GM23338 (cell line): Measurements from ENCODE around the gene RPL12. TPM values are rescaled to one million over a fixed set of nuclear protein-coding genes. Genes with fewer than 3 reads are reported as not detected.

Source experiments
- ATAC-seq: fragments of 200-7000 bp; cut with Tn5 transposase; 3 replicates; pipeline ENCODE4 v1.9.1; 2020
- DNase-seq: peaks from one replicate; pipeline ENCODE4 v3.0.0-alpha.2; 2015; ENCODE audit warnings: low spot score
- H2AFZ ChIP-seq: fragments of 200-600 bp; sonication (generic); 2 replicates; pipeline ENCODE4 v1.8.0; 2016; ENCODE audit warnings: antibody characterized with exemption, mild to moderate bottlenecking, moderate library complexity
- H3F3A ChIP-seq: fragments of 200-600 bp; sonication (generic); replicated peaks from 2 replicates; pipeline ENCODE4 v1.8.0; 2017; ENCODE audit warnings: antibody characterized with exemption, mixed run types, low read depth
- H3K27ac ChIP-seq: fragments of 200-600 bp; sonication (generic); 2 replicates; pipeline ENCODE4 v1.6.1; 2016; ENCODE audit warnings: low read depth
- H3K27me3 ChIP-seq: fragments of 200-600 bp; sonication (generic); 2 replicates; pipeline ENCODE4 v1.8.0; 2016; ENCODE audit warnings: mild to moderate bottlenecking, mixed run types, moderate library complexity; ENCODE audit not compliant: insufficient read depth
- H3K36me3 ChIP-seq: fragments of 200-600 bp; sonication (generic); 2 replicates; pipeline ENCODE4 v1.8.0; 2016; ENCODE audit warnings: mild to moderate bottlenecking; ENCODE audit not compliant: insufficient read depth
- H3K4me1 ChIP-seq: fragments of 200-600 bp; sonication (generic); 2 replicates; pipeline ENCODE4 v1.8.0; 2016; ENCODE audit warnings: mild to moderate bottlenecking, moderate library complexity; ENCODE audit not compliant: insufficient read depth
- H3K4me2 ChIP-seq: fragments of 200-600 bp; sonication (generic); 2 replicates; pipeline ENCODE4 v1.7.1; 2017; ENCODE audit warnings: mixed run types
- H3K4me3 ChIP-seq: fragments of 200-600 bp; sonication (generic); 2 replicates; pipeline ENCODE4 v1.6.1; 2016; ENCODE audit warnings: mixed run types
- H3K79me2 ChIP-seq: fragments of 200-600 bp; sonication (generic); replicated peaks from 2 replicates; pipeline ENCODE4 v1.8.0; 2017; ENCODE audit warnings: mild to moderate bottlenecking; ENCODE audit not compliant: insufficient read depth
- H3K9me2 ChIP-seq: fragments of 200-600 bp; sonication (generic); 2 replicates; pipeline ENCODE4 v1.8.0; 2017; ENCODE audit not compliant: insufficient read depth
- H4K20me1 ChIP-seq: fragments of 200-600 bp; sonication (generic); replicated peaks from 2 replicates; pipeline ENCODE4 v1.8.0; 2017; ENCODE audit warnings: mild to moderate bottlenecking; ENCODE audit not compliant: insufficient read depth
- H3K27ac Mint-ChIP-seq: 2 replicates; pipeline ENCODE4 v1.8.0; 2020; ENCODE audit warnings: inconsistent platforms, mild to moderate bottlenecking, moderate library complexity, mixed read lengths
- H3K27me3 Mint-ChIP-seq: 3 replicates; pipeline ENCODE4 v1.8.0; 2022; ENCODE audit warnings: low read depth, mild to moderate bottlenecking, moderate library complexity, mixed read lengths, inconsistent platforms; ENCODE audit not compliant: insufficient read depth, poor library complexity
- H3K36me3 Mint-ChIP-seq: 3 replicates; pipeline ENCODE4 v1.8.0; 2021; ENCODE audit warnings: low read depth, mild to moderate bottlenecking, inconsistent platforms, moderate library complexity, mixed read lengths
- H3K4me1 Mint-ChIP-seq: 3 replicates; pipeline ENCODE4 v1.8.0; 2020; ENCODE audit warnings: mild to moderate bottlenecking, inconsistent platforms, mixed read lengths
- H3K4me3 Mint-ChIP-seq: 3 replicates; pipeline ENCODE4 v1.8.0; 2021; ENCODE audit warnings: moderate library complexity, mild to moderate bottlenecking, inconsistent platforms, mixed read lengths
- H3K9me3 Mint-ChIP-seq: 3 replicates; pipeline ENCODE4 v1.8.0; 2020; ENCODE audit warnings: moderate library complexity, mild to moderate bottlenecking, inconsistent platforms, mixed read lengths
- CREB1 ChIP-seq: fragments of 250-450 bp; sonication (Bioruptor Pico); IDR thresholded peaks from 2 replicates; pipeline ENCODE4 v1.5.0; 2020; ENCODE audit warnings: low read depth, mild to moderate bottlenecking, moderate library complexity
- JUNB ChIP-seq: IDR thresholded peaks from one replicate; pipeline ENCODE4 v1.6.1; 2016; ENCODE audit warnings: antibody characterized with exemption; ENCODE audit not compliant: unreplicated experiment
- NANOG ChIP-seq: IDR thresholded peaks from 2 replicates; pipeline ENCODE4 v1.6.1; 2016; ENCODE audit warnings: antibody characterized with exemption, borderline replicate concordance
- POLR2AphosphoS5 ChIP-seq: IDR thresholded peaks from 2 replicates; pipeline ENCODE4 v1.6.1; 2016; ENCODE audit warnings: antibody characterized with exemption, low read depth
- ZNF114 ChIP-seq: fragments of 250-450 bp; sonication (Bioruptor Pico); IDR thresholded peaks from 2 replicates; pipeline ENCODE4 v1.5.0; 2020; ENCODE audit warnings: mild to moderate bottlenecking, moderate library complexity
- ZNF331 ChIP-seq: fragments of 250-450 bp; sonication (Bioruptor Pico); IDR thresholded peaks from 2 replicates; pipeline ENCODE4 v1.5.0; 2020; ENCODE audit warnings: low read depth, mild to moderate bottlenecking, moderate library complexity
- polyA plus RNA-seq: library from polyadenylated mRNA; unstranded; fragments of >200 nt; fragmentation: Nextera tagmentation; extraction: Ambion mirVana; gene quantifications from 2 replicates; pipeline ENCODE4 v1.2.1, GENCODE V29; 2016
- total RNA-seq: library from RNA; depleted of rRNA; stranded (reverse); fragments of >200 nt; shearing (Covaris generic); gene quantifications from 2 replicates; pipeline ENCODE4 v1.2.3, GENCODE V29; 2014
- TF ChIP-seq, protein P1 (sequence below): IDR thresholded peaks from one replicate; pipeline ENCODE4 v1.6.1; 2018; ENCODE audit warnings: antibody characterized with exemption; ENCODE audit not compliant: unreplicated experiment
- TF ChIP-seq, protein P2 (sequence below), 2 experiments: fragments of 200-600 bp in 1 of 2; sonication (generic) in 1 of 2; conservative IDR thresholded peaks; 2 replicates each; pipeline versions ENCODE4 v1.5.1 to v1.6.1; 2016 to 2017; ENCODE audit warnings: antibody characterized with exemption in 2 of 2, low read depth in 2 of 2, mild to moderate bottlenecking in 2 of 2, moderate library complexity in 1 of 2
- TF ChIP-seq, protein P3 (sequence below): IDR thresholded peaks from 2 replicates; pipeline ENCODE4 v1.6.1; 2016; ENCODE audit warnings: antibody characterized with exemption

RPL12 gene
- total and polyA plus RNA-seq, 2 experiments from 2014 or later, result 2,121 to 2,596 TPM

DNA sequence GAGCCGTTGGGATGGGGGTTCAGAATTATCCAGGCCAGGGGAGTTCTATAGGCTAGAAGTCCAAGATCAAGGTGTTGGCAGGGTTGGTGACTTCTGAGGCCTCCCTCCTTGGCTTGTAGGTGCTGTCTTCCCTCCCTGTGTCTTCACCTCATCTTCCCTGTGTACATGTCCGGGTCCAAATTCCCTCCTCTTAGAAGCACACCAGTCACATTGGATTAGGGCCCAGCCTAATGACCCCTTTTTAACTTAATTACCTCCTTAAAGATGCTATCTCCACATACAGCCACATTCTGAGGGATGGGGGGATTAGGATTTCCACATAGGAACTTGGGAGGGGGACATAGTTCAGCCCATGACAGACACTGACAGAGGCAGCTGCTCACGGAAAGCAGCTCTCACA is 12.2 kb upstream of the RPL12 start (continued):
- TF ChIP-seq, protein P1, sequence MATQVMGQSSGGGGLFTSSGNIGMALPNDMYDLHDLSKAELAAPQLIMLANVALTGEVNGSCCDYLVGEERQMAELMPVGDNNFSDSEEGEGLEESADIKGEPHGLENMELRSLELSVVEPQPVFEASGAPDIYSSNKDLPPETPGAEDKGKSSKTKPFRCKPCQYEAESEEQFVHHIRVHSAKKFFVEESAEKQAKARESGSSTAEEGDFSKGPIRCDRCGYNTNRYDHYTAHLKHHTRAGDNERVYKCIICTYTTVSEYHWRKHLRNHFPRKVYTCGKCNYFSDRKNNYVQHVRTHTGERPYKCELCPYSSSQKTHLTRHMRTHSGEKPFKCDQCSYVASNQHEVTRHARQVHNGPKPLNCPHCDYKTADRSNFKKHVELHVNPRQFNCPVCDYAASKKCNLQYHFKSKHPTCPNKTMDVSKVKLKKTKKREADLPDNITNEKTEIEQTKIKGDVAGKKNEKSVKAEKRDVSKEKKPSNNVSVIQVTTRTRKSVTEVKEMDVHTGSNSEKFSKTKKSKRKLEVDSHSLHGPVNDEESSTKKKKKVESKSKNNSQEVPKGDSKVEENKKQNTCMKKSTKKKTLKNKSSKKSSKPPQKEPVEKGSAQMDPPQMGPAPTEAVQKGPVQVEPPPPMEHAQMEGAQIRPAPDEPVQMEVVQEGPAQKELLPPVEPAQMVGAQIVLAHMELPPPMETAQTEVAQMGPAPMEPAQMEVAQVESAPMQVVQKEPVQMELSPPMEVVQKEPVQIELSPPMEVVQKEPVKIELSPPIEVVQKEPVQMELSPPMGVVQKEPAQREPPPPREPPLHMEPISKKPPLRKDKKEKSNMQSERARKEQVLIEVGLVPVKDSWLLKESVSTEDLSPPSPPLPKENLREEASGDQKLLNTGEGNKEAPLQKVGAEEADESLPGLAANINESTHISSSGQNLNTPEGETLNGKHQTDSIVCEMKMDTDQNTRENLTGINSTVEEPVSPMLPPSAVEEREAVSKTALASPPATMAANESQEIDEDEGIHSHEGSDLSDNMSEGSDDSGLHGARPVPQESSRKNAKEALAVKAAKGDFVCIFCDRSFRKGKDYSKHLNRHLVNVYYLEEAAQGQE, result no peak
- TF ChIP-seq NANOG (no peak), JUNB (no peak)

DNA sequence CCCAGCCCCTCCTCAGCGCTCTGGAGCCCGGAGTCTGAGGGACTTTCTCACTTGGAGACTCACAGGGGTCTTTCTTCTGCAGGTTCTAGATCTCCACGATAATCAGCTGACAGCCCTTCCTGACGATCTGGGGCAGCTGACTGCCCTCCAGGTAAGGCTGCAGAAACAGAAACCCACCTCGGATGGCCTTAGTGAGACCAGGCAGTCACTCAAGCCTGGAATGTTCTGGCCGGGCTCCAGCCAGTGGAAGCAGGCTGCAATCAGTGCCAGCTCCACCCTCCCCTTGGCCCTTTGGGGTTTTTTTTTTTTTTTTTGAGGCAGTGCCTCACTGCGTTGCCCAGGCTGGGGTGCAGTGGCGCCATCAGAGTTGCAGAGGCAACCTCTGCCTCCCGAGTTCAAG is 7.7 kb upstream of the RPL12 start:
- no peak overlapping the region for H3K4me2 ChIP-seq
- H3K9me3 Mint-ChIP-seq, result no peaks in the 10 kb centered on the region
- no peaks in the 10 kb centered on the region for H3K27me3 ChIP-seq
- H3K9me2 ChIP-seq, result no peaks in the 10 kb centered on the region
- H3K4me1 Mint-ChIP-seq, result peaks cover 7% of the 10 kb centered on the region; the same call in 2 of the 3 replicates
- no peaks in the 10 kb centered on the region for H3K79me2 ChIP-seq
- H3K4me3 Mint-ChIP-seq, result no peak overlapping the region
- H3K27ac ChIP-seq, result no peak overlapping the region
- H2AFZ ChIP-seq, result no peak overlapping the region
- H3K27ac Mint-ChIP-seq, result no peak overlapping the region
- peaks cover 2% of the 10 kb centered on the region; the same call in 1 of the 2 replicates for H4K20me1 ChIP-seq
- H3K4me1 ChIP-seq, result no peaks in the 10 kb centered on the region
- ATAC-seq (no peak), DNase-seq (no peak)
- peaks cover 43% of the 10 kb centered on the region for H3K36me3 Mint-ChIP-seq
- H3K36me3 ChIP-seq, result peaks cover 9% of the 10 kb centered on the region; the same call in 1 of the 2 replicates
- no peak overlapping the region for H3K4me3 ChIP-seq
- peaks cover 3% of the 10 kb centered on the region for H3K27me3 Mint-ChIP-seq
- no peaks in the 10 kb centered on the region for H3F3A ChIP-seq
- TF ChIP-seq POLR2AphosphoS5 (no peak), ZNF114 (no peak), CREB1 (no peak), JUNB (no peak), ZNF331 (CRISPR knock-in tag) (no peak)
- TF ChIP-seq, protein P1, result no peak
- TF ChIP-seq, protein P2, sequence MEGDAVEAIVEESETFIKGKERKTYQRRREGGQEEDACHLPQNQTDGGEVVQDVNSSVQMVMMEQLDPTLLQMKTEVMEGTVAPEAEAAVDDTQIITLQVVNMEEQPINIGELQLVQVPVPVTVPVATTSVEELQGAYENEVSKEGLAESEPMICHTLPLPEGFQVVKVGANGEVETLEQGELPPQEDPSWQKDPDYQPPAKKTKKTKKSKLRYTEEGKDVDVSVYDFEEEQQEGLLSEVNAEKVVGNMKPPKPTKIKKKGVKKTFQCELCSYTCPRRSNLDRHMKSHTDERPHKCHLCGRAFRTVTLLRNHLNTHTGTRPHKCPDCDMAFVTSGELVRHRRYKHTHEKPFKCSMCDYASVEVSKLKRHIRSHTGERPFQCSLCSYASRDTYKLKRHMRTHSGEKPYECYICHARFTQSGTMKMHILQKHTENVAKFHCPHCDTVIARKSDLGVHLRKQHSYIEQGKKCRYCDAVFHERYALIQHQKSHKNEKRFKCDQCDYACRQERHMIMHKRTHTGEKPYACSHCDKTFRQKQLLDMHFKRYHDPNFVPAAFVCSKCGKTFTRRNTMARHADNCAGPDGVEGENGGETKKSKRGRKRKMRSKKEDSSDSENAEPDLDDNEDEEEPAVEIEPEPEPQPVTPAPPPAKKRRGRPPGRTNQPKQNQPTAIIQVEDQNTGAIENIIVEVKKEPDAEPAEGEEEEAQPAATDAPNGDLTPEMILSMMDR (conservative IDR thresholded peaks at IDR 0.05; ENCODE audit: low read depth in 2 of 2), result no peak
- TF ChIP-seq, protein P3, sequence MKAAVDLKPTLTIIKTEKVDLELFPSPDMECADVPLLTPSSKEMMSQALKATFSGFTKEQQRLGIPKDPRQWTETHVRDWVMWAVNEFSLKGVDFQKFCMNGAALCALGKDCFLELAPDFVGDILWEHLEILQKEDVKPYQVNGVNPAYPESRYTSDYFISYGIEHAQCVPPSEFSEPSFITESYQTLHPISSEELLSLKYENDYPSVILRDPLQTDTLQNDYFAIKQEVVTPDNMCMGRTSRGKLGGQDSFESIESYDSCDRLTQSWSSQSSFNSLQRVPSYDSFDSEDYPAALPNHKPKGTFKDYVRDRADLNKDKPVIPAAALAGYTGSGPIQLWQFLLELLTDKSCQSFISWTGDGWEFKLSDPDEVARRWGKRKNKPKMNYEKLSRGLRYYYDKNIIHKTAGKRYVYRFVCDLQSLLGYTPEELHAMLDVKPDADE, result no peak
